Hypothalamus (tissue), 51 donors: ENCODE measurements around the gene DOK7.

Source experiments
- DNase-seq, 51 donors: peaks; one replicate each; lab custom pipeline; 2025; lab: John Stamatoyannopoulos, UW

Gene DOK7, protein sequence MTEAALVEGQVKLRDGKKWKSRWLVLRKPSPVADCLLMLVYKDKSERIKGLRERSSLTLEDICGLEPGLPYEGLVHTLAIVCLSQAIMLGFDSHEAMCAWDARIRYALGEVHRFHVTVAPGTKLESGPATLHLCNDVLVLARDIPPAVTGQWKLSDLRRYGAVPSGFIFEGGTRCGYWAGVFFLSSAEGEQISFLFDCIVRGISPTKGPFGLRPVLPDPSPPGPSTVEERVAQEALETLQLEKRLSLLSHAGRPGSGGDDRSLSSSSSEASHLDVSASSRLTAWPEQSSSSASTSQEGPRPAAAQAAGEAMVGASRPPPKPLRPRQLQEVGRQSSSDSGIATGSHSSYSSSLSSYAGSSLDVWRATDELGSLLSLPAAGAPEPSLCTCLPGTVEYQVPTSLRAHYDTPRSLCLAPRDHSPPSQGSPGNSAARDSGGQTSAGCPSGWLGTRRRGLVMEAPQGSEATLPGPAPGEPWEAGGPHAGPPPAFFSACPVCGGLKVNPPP

DNA sequence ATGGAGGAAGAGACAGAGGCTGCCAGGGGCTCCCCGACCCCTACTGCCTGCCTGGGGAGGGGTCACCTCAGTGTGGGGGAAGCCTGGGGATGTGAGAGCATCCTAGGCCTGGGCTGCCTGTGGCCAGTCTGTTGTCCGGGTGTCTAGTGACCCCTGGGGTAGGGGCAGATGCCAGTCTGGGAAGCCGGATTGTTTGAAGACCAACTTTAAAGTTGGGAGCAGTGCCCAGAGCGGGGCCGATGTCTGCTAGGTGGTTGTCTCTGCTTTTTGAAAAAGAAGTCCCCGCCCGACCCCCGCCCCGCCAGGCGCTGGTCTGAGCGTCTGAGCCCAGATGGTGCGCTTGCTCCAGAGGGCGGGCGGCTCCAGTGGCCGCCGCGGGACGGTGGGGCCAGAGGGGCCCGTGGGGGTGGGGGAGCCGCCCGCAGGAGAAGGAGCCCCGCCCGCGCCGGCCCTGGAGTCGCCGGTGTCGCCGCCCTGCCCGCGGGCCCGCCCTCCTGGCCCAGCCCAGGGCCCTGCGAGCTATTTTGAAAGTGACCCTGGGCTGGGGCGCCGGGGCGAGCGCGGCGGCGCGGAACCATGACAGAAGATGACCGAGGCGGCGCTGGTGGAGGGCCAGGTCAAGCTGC is at the start of gene DOK7:
TSS of gene DOK7 (plus strand) at position 517 of the 626 bp plus-strand sequence. CDS start at position 587, 70 bp downstream.
- DNase-seq: peak in 1 of 51 donors; percentile 11

DNA sequence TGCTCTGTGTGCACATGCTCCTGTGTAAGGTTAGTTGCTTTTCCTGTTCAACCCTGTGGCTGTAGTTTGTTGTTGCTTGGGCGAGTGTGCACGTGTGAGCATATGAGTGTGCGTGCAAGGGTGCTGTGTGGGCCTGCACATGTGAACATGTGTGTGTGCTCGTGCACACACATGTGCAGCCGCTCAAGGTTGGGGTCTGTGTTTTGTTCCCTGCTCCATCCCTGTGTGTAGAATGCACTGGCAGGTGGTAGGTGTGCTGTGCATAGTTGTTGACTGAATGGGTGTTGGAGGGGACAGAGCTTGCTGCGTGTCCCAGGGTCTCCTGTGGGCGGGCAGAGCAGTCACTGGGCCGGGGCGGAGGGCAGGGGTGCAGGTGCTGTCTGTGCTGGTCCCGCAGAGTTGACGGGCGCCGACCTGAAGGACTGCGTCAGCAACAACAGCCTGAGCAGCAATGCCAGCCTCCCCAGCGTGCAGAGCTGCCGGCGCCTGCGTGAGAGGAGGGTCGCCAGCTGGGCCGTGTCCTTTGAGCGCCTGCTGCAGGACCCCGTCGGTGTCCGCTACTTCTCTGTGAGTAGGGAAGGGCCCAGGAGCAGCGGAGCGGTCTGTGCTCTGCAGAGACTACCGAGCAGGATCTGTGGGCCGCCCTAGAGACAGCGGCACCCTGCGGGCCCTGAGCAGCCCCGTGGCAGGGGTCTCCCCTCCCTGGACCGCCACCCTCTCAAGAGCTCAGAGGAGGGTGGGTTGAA is 49.3 kb upstream of the DOK7 start:
- no peak for DNase-seq

DNA sequence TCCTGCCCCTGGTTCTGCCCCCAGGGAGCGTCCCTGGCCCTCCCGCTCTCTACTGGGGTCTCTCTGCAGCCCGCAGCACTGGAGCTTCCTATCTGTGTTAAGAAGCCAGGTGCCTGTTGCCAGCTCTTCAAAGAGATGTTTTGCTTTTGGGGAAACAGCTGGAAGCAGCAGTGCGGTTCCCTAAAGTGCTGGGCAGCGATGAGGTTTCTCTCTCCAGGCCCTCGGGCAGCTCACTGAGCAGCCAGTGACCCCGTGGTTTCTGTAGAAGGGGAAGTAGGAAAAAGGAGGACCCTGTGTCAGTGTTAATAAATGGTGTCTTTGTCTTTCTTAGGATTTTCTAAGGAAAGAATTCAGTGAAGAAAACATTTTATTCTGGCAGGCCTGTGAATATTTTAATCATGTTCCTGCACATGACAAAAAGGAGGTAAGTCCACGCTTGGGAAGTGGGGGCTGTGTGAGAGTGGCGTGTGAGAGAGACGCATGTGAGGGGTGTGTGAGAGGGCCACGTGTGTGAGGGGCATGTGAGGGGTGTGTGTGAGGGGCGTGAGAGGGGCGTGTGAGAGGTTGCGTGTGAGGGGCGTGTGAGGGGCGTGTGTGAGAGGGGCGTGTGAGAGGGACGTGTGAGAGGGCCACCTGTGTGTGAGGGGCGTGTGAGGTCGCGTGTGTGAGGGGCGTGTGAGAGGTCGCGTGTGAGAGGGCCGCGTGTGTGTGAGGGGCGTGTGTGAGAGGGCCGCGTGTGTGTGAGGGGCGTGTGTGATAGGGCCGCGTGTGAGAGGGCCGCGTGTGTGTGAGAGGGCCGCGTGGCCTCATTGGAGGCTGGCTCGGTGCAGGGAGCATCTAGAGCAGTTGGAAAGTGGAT is 48.5 kb upstream of the DOK7 start:
- DNase-seq: peak in 6 of 51 donors; percentile 16 to 42 (median 23)

DNA sequence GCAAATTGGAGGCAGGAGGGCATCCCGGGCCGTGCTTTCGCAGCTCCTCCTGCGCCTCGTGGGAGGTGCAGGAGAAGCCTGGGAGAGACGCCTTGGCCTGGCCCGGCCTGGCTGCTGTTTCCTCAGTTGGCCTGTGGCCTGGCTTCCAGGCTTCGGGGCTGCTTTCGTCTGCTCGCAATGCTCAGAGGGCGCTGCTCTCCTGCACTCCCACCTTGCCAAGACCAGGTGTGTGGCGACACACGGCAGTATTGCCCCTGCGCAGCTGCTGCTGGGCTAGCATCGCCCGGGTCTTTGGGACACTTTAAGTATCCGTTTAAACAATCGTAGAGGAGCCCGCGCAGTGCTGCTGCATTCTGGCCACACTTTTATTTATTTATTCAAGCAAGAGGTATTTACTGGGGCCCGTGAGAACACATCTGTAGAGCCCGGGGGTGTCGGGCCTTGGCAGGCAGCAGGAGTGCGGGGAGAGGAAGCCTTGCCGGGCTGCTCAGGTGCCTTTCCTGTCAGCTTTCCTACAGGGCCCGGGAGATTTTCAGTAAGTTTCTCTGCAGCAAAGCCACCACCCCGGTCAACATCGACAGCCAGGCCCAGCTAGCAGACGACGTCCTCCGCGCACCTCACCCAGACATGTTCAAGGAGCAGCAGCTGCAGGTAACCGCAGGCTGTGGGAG is 47.5 kb upstream of the DOK7 start:
- DNase-seq: peak in 3 of 51 donors; percentile 17 to 23 (median 19)

DNA sequence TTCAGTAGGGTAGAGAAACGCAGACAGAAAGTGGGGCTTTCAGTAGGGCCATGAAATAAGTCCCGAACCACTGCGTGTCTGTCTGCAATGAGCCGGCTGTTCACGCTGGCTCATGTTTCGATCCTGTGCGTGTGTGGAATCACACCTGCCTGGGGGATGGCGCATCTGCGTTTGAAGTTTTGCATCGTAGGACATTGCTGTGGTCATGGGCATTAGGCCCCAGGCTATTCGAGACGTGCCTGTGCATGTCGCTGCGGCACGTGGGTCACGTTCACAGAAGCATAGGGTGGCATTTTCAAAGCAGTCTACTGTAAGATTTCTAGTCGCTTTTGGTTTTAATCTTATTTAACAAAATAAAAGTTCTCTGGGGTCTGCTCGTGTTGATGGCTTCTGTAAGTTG is 46.8 kb upstream of the DOK7 start:
- no peak for DNase-seq

DNA sequence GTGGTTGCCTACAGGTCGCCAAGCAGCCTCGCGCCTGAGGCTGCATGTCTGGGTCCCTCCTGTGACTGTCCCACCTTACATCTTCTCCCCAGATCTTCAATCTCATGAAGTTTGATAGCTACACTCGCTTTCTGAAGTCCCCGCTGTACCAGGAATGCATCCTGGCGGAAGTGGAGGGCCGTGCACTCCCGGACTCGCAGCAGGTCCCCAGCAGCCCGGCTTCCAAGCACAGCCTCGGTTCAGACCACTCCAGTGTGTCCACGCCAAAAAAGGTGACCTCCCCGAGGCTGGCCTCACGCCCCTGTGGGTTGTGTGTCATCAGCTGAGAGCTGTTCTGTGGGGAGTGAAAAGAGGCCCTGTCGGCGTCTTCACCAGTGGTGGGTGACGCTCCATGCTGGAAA is 46.3 kb upstream of the DOK7 start:
- DNase-seq: no peak

DNA sequence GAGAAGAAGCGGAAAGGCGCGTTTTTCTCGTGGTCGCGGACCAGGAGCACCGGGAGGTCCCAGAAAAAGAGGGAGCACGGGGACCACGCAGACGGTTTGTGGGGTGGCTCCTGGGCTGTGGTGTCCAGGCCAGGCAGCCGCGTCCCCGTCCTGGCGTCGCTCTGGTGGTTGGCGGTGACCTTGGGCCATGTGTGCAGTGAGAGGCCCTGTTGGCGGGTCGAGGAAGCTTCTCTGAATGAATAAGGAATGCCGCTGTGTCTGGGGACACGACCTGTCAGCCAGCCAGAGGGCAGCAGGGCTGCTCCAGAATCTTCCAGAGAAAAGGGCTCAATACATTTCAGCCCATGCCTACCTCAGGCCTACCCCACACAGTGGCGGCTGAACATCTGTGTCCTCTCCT is 45.7 kb upstream of the DOK7 start:
- DNase-seq: no peak

DNA sequence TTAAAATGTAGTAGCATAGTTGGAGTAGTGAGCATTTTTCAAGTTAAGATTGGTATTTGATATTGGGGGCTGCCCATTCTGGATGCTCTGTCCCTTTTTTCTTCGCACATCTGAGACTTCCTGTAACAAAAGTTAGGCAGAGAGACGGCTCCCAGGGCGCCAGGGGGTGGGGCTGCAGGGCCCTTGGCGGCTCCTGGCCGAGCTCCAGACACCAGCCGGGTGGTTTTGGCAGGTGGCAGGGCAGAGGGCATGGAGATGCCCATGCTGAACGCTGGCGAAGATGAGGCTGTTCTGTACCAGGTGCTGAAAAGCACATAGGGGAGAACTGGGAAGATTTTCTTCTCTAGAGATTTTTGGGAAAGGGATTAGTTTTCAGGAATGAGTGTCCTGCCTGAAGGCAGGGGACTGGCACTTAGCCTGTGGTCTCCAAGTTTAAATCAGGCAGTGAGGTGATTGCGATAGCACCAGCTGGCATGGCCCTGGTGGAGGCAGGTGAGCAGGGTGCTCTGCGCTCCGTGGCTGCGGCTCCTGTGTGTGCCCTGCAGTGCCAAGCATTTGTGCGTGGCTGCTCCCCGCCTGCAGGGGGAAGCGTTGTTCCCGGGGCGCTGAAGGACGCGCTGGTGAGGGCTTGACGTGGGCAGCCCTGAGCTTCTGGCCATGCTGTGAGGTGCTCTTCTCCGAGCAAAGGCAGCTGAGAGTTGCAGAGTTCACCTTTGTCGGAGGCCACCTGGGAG is 44.9 kb upstream of the DOK7 start:
- no peak for DNase-seq

DNA sequence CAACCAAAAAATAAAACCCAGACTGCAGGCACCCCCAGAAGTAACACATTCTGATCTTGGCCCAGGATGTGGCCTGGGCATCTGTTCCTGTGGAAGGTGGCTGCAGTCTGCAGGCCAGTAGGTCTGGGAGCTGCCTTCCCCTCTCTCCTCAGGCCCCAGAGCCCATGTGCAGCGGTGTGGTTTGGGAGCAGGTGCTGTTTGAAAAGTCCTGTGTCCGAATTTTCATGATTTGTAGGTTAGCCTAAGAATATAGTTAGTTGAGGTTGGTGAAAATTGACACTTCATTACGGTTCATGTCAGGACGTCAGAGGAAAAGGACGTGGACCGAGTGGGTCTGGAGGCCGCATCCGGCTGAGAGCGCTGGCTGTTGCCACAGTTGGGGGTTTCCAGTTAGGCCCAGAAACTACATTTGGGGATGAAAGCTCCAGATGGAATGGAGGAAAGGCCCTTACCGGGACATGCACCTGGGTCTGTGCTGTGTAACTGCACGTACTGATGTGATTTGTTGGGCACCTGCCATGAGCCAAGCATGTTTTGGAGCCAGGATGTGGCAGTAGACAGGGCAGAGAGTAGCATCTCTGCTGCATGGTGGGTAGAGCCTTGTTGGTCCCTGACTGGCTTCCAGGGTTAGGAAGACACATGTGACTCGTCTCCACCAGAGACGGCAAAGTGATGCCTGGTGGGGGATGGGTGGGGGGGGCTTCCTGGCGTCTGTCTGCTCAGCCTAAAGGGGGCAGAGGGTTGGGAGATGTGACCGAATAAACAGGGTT is 43.1 kb upstream of the DOK7 start:
- no peak for DNase-seq

DNA sequence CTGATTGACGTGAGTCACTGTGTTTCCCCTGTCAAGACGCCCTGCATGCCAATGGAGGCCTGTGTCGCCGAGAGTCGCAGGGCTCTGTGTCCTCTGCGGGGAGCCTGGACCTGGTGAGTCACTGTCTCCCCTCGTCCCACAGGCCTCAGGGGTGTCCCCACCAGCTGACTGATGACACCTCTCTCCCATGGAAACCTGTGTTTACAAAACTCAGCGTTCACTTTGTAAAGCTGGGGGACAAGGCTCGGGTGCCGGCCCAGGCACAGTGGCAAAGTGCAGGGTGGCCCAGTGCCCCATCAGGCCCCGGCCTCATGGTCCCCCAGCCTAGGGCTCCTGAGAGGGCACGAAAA is 42.5 kb upstream of the DOK7 start:
- no peak for DNase-seq

DNA sequence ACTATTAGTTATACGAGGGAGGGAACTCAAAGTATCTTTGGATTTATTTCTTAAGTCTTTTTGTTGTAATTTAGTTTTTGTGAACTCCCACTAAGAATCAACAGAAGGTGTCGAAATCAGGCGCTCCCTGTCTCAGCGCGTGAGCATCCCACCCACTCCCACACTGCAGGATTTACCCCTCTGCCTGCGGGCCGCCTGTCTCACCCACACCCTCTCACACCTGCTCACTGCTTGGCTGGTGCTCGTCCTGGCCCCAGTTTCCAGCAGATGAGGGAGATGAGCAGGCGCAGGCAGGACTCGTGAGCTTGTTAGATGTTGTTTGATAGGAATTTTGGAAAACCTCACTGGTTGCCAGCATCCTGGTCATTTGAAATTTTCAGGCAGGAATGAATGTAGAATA is 42.1 kb upstream of the DOK7 start:
- peak in 1 of 51 donors; percentile 39 for DNase-seq

DNA sequence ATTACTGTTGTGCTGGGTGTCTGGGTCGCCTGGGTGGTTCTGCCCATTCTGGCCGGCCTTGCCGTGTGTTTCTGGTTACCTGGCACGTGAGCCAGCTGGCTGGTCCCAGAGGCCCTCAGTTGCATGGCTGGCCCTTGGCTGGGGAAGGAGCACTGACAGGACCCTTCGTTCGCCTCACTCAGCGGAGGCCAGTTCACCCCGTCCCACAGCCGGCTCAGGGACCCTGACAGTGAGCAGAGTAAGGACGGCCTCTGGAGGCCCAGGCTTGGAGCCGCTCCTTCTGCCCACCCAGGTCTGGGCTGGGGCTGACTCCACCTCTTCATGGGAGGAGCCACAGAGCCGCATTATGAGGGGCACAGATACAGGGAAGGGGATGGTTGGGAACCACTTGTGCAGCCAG is 41.6 kb upstream of the DOK7 start:
- DNase-seq: no peak

DNA sequence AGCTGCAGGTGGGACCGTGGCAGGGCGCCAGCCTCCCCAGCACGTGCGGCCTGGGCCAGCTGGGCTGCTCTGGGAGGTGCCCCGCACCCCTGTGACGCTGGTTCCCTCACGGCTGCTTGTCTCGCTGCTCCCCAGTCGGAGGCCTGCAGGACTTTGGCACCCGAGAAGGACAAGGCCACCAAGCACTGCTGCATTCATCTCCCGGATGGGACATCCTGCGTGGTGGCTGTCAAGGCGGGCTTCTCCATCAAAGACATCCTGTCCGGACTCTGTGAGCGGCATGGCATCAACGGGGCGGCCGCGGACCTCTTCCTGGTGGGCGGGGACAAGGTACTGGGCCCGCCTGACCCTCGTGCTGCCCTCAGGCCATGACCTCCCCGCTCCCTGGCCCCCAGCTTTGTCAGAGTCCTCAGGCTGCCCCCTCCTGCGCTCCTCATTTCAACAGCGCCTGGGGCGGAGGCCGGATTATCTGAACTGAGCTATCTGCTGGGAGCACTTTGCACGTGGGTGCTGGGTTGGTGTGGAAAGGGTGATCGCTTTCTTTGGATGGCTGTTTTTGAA is 40.8 kb upstream of the DOK7 start:
- no peak for DNase-seq

DNA sequence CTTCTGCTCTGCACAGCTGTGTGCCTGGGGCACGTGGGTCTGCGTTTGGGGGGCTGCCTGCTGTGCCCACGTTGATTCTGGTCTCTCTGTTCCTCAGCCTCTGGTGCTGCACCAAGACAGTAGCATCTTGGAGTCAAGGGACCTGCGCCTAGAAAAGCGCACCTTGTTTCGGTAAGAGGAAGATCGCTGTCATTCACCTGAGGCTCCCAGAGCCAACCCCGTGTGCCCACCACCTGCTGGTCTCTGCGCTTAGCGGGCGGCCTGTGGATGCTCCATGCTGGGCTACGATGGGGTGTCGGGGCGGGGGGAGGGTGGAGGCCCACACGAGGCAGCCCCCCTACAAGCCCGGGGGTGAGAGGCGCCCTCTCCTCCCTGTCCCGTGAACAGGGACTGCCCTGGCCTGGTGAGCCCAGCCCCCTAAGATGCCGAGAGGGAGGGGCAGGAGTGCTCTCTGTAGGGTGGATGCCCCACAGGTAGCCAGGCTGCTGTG is 40.3 kb upstream of the DOK7 start:
- DNase-seq: no peak

DNA sequence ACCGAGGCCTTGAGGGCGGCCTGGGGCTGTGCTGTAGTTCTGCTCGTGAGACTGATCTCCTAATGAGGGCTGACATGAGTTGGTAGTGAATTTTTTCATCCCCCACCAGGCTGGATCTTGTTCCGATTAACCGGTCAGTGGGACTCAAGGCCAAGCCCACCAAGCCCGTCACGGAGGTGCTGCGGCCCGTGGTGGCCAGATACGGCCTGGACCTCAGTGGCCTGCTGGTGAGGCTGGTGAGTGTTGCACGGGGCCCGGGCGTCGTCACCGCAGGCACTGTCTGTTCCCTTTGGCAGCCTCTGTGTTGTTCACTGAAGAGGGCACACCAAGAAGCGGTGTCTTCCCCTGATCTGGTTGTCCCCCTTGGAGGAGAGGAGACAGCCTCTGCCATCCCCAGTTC is 39.7 kb upstream of the DOK7 start:
- no peak for DNase-seq

DNA sequence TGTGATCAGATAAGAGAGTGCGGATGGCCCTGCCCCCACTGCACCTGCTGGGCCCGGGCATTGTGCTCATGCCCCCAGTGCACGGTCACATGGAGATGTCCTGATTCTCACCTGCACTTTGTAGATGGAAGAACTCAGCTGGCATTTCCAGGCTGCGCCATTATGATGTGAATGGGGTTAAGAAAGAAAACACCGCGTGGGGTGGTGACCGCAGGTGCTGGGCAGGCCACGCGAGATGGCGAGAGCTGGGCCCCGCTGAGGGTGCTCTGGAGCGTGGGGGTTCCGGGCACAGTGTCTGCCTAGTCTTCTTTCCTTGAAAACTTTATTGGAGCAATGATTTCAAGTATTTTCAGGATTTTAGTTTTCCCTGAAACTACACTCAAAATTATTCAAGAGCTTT is 39.2 kb upstream of the DOK7 start:
- no peak for DNase-seq

DNA sequence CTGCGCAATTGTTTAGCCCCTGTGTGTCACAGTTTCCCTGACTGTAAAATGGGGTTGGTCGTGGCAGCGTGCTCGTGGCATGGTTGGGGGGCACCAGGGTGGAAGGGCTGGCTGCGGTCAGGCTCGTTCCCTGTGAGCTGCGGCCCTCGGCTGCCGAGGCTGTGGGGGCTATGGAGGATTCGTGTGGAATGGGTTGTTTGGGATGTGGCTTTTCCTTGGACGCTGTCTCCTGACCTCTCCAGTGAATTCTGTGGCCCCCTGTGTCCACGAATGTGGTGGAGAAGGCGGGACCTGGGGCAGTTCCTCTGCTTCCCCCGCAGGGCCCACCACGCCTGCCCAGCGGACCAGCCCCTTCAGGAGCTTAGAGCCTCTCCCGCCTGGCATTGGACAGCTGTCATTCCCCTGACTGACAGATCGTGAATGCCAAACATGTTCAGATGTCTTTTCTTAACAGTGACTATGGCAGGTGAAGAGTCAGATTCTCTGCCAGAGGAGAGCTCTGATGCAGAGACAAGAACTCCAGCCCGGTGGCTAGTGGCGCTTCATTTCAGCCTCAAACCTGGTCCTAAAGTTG is 38.5 kb upstream of the DOK7 start:
- DNase-seq: no peak
